ENCODE data around the gene MGAT4B.

Gene MGAT4B

DNA sequence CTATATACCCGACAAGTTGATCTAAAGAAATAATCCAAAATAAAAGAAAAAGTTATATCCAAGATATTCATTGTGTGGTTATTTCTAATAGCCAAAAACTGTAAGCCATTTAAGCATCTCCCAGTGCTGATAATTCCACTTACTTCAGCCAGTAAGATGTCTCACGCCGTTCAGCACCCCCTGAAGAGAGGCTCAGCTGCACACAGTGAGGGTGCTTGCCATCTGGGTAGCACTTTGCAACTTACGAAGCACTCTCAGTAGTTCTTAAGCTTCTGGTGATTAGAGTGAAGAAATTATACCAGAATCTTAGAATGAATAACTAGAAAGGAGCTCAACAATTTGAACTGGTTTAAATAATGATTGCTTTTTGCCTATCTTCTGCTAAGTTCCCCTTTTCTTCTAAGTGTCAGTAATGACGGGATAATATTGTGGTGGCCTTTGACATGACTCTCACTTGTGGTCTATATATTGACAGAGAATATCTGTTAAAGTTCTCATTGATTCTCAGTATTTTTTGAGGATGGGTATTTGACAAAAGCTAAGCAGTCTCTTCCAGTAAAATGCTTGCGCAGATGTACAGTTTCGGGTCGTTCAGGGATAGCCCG, 39.1 kb downstream of the MGAT4B start:
- FAIRE-seq, result no peak

- no peak for FAIRE-seq
These were observed 39.8 kb downstream of the MGAT4B start for GRCh38 chr5:179766726-179767455.

- no peak for FAIRE-seq
These were observed 40.5 kb downstream of the MGAT4B start for GRCh38 chr5:179766021-179766725.

DNA sequence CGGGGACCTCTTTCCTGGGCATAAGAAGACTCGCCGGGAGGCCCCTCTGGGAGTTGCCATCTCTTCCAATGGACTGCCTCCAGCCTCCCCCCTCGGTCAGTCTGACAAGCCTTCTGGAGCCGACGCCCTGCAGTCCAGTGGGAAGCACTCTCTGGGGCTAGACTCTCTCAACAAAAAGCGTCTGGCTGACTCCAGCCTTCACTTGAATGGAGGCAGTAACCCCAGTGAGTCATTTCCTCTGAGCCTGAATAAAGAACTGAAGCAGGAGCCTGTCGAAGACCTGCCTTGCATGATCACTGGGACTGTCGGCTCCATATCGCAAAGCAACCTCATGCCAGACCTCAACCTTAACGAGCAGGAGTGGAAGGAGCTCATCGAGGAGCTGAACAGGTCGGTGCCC, 41.3 kb downstream of the MGAT4B start:
- FAIRE-seq, result no peak

DNA sequence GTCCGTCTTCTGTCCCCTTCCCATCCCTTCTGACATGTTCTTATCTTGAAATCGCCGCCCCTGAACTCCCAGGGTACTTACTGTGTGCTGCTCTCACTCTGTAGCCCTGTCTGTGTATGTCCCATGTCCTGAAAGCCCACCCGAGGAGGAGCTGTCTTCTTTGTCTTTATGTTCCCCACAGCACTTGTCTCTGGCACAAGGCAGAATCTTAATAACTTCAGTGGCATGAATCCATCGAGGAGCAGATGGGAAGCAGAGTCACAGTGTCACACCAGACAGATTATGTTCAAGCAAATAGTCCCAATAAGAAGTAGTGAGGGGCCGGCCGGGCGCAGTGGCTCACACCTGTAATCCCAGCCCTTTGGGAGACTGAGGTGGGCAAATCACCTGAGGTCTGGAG, 42.6 kb downstream of the MGAT4B start:
- no peak for FAIRE-seq

- FAIRE-seq, result peak; percentile 79
These were observed 43.3 kb downstream of the MGAT4B start for GRCh38 chr5:179763215-179763945.

DNA sequence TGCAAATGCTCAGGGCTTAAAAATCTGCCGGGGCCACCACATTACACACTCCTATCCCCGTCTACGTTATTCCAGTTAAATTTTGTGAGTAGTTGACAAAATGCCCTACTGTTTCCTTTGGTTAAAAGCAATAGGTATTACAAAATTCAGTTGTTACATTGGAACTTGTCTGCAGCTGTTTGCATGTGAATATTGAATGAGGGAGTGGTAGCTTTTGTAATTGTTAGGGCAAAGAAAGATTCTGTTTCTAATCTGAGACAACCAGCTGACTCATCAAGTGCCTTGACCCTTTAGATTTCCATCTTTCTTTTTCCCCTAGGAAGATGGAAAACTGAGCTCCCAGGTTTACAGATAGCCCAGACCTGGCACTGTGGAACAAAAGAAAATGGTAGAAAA, 43.9 kb downstream of the MGAT4B start:
- no peak for FAIRE-seq

DNA sequence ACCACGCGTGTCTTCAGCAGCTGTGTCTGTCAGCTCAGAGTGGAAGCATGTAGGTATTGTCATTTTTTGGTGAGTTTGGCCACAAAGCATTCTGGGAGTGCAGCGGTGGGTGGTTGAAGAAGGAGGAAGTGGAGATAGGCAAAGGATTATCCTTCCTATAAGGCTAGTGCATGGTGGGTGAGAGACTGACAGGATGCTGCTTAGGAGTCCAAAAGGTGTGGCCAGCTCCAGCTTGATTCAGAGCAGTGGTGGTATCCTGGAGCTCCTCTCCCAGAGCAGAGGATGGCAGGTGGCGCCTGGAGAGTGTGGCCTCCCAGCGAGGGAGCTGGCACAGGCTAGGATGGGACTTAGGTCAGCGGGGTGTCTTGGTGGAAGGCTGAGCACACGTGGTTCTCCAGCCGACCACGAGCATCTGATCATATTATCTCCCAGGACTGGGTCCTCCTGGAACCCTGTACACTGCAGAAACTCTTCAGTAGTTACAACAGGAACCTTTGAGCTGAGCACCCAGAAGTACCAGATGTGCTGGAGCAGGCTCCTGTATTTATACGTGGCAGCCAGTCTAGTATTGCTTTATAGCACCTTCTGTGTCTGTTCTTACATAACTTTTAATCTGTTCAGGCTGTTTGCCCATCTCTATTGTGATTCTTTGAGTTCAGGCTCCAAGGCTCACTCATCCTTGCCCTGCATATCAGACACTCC, 44.4 kb downstream of the MGAT4B start:
- FAIRE-seq, result no peak

DNA sequence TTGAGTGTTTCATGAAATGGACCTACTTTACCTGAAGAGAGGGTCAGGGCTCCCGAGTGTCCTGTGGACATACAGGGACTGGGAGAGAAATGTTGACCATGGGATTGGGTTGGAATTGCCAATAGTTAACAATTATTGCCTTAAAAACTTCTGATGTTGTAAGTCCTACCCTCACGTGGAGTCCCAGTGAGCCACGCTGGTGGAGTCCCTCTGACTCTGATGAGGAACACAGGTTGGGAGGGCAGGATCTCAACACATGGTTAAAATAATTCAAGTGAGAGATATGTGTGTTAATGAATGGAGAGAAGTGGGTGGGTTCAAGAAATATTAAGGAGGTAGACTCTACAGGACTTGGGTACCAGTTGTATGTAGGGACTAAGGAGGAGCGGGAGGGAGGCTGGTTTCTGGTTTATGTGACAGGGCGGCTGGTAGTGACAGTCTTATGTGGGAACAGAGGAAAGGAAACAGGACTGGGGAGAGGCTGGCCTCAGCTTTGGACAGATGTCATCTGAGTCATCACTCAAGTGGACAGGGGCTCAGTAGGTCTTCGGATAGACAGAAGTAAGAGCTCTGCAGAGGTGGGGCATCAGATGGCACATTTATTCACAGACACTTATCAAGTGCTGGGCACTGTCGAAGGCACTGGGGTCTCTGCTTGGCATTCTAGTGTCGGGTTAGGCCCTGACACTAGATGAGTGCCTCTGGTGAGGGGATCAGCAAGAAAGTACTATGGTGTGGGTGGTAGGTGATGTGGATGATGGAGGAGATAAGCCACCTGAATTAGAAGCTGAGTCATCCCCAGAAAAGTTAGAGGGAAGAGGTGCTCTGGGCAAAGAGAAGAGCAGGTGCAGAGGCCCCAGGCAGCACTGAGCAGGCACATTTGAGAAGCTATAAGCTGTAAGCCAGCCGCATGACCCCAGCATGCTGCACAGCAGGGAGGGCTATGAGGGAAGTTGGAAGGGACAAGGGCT, 46.8 kb downstream of the MGAT4B start:
- no peak for FAIRE-seq

DNA sequence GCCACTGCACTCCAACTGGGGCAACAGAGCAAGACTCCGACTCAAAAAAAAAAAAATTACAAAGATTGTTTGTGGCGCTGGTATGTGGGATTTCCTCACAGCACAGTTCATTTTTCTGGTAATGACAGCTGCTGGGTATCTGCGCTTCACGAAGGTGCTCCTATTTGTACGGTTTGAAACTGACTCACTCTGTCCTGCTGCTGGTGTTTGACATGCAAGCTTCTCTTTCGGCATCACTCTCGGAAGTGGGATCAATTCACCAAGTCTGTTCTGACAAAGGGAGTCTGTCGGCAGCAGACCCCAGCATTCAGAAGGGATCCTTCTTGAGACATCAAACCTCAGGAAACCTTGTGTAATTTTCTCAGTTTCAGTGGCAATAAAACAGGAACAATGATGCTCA, 47.7 kb downstream of the MGAT4B start:
- no peak for FAIRE-seq

GRCh38 chr5:179755022-179755421, 51.6 kb downstream of the MGAT4B start:
- FAIRE-seq, result no peak

- no peak for FAIRE-seq
These were observed 52.7 kb downstream of the MGAT4B start for GRCh38 chr5:179753971-179754370.

GRCh38 chr5:179749857-179750508, 56.7 kb downstream of the MGAT4B start:
- no peak for FAIRE-seq

GRCh38 chr5:179747811-179748210, 58.9 kb downstream of the MGAT4B start:
- no peak for FAIRE-seq
